HG02610 (cell line): Measurements from ENCODE around the gene ZCCHC24.

Source experiments
- ATAC-seq: cut with Tn5 transposase; IDR thresholded peaks from one replicate; pipeline ENCODE4 v1.9.1; 2021; ENCODE audit warnings: mild to moderate bottlenecking, moderate library complexity; ENCODE audit not compliant: unreplicated experiment

ZCCHC24 gene

GRCh38 chr10:79374312-79375191 lies 70.9 kb downstream of the ZCCHC24 start:
- ATAC-seq: no peak

GRCh38 chr10:79372871-79373270 lies 72.6 kb downstream of the ZCCHC24 start:
- ATAC-seq: no peak

GRCh38 chr10:79367426-79368189 lies 77.8 kb downstream of the ZCCHC24 start:
- ATAC-seq: no peak

DNA sequence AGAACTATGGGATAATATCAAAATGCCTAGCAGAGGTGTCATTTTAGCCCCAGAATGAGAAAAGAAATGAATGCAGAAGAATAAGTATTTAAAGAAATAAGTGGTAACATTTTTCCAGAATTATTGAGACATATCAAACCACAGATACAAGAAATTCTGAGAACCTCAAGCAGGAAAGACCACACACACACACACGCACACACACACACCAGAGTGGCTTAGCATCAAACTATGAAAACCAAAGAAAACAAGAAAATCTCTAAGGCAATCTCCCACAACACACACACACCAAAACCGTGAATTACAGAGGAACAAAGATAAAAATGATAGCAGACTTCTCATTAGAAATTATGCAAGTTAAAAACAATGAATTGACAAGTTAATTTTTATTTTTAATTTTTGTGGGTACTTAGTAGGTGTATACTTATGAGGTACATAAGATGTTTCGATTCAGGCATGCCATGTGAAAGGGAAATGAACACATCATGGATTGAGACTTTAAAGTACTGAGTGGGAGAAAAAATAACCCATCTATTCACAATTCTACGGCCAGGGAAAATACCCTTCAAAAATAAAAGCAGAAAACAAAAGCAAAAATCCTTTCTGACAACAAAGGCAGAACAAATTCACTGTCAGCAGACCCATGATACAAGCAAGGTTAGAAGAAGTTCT lies 83.6 kb downstream of the ZCCHC24 start:
- no peak for ATAC-seq

DNA sequence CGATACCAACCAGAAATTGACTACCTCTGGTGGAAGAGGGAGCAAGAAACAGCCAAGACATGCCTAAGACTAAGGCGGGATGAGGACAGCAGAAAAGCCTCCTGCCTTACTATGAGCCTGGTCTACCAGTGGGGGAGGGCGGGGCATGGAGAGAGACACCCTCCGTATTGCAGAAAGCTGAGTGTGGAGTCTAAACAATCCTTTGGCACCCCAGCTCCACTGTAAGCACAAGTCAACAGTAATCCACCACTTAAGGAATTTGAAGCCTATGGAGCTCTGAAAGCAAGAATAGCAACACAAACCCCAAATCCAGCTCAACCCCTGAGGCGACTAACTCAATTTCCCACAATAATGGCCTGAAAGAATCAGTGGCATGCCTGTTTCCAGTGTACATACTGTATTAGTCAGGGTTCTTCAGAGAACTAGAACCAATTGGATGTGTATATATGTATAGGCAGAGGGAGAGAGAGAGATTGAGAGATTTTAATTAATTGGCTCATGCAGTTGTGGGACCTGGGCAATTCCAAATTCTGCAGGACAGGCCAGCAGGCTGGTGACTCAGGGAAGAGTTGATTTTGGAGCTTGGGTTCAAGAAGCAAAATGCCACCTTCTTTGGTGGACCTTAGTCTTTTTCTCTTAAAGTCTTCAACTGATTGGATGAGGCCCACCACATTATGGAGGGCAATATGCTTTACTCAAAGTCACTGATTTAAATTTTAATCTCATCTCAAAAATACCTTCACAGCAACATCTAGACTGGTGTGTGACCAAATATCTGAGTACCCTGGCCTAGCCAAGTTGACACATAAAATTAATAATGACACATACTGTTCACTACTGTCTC lies 84.7 kb downstream of the ZCCHC24 start:
- ATAC-seq: no peak

- no peak for ATAC-seq
Measured at GRCh38 chr10:79359816-79360498, 85.5 kb downstream of the ZCCHC24 start.

GRCh38 chr10:79358811-79359210 lies 86.6 kb downstream of the ZCCHC24 start:
- no peak for ATAC-seq

- ATAC-seq: no peak
Measured at GRCh38 chr10:79357180-79357579, 88.2 kb downstream of the ZCCHC24 start.

GRCh38 chr10:79356104-79356503 lies 89.3 kb downstream of the ZCCHC24 start:
- peak; percentile 43 for ATAC-seq

DNA sequence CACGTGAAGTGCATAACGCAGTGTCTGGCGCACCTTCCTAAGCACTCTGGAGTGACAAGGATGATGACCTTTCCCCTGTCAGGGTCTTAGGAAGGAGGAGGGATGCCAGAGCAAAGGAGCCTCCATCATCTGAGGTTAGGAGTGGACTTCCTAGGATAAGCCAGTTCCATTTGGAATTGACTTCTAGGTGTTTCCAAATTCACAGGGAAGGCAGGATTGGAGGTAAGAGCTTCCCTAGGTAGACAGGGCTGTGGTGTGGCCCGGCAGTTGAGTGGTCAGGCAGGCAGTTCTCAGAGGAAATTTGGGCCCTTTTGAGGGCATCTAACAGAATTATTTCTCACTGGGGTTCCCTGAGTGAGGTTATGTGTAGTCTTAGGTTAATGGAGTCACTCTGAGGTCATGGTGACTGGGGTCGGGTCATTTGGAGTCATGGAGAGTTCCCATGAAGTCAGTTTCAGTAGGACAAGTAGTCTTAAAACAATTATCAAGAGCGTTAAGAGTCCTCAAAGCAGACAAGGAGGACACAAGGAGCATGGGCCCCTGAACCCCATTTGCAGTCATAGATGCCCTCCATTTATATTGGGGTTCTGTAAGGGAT lies 89.9 kb downstream of the ZCCHC24 start:
- no peak for ATAC-seq

GRCh38 chr10:79354615-79355014 lies 90.8 kb downstream of the ZCCHC24 start:
- ATAC-seq: no peak

- no peak for ATAC-seq
Measured at GRCh38 chr10:79354141-79354540, 91.3 kb downstream of the ZCCHC24 start.

DNA sequence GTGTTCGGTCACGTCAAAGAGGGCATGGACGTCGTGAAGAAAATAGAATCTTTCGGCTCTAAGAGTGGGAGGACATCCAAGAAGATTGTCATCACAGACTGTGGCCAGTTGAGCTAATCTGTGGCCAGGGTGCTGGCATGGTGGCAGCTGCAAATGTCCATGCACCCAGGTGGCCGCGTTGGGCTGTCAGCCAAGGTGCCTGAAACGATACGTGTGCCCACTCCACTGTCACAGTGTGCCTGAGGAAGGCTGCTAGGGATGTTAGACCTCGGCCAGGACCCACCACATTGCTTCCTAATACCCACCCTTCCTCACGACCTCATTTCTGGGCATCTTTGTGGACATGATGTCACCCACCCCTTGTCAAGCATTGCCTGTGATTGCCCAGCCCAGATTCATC lies 91.7 kb downstream of the ZCCHC24 start:
- no peak for ATAC-seq

DNA sequence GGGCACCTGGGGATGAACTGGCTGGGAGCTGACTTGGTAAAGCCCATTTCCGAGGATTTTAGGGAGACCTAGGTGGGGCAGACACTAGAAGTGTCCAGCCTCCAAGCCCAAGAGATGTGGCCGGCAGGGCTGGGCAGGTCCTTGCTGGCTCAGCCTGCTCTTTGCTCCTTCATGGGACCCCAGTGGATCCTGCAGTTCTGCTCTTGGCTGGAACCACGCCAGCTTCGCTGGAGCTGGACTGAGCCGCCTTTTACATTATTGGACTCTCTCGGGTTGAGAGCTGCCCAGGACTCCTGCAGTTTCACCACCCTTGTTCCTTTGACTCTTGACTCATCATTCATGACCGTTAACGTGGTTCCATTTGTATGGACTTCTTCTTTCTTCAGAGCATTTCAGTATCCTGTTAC lies 92.4 kb downstream of the ZCCHC24 start:
- ATAC-seq: no peak

GRCh38 chr10:79352035-79352877 lies 93.2 kb downstream of the ZCCHC24 start:
- ATAC-seq: no peak

GRCh38 chr10:79351332-79351731 lies 94.1 kb downstream of the ZCCHC24 start:
- ATAC-seq: no peak

GRCh38 chr10:79350407-79351154 lies 94.8 kb downstream of the ZCCHC24 start:
- ATAC-seq: no peak

DNA sequence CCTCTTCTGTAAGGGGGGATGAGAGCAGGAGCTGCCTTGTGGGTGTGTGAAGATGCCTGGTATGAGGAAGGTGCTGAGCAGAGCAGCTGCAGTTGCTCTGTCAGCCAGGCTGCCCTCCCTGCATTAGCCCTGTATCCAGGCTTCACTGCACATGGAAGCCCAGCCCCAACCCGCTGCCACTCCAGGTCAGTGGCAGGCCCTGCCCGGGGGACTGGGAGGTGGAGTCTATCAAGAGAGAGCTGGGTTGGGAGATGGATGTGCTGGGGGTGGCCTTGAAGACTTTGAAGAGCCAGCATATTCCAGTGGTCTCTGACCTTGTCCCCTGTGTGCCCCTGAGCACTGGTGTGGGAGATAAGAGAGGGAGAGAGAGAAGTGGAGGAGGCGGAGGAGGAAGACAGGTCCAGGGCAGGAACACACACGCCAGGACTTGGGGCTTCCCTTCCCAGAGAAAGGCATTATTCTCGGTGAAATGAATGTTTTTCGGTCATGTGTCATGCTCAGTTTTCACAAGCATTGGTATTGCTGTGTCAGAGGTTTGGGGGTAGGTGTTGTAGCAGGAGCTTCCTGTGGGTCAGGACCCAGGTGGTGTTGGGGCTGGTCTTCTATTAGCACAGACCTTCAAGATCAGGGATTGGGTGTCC lies 95.5 kb downstream of the ZCCHC24 start:
- no peak for ATAC-seq
